GM12878 (cell line): Measurements from ENCODE around the gene PKD1.

Experiments
- JUNB ChIP-seq: IDR thresholded peaks from 2 replicates; pipeline ENCODE4 v1.6.1; 2016; ENCODE audit warnings: antibody characterized with exemption, mild to moderate bottlenecking
- RFX5 ChIP-seq: IDR thresholded peaks from 2 replicates; pipeline ENCODE4 v1.6.1; 2011; ENCODE audit warnings: low read depth, low read length, improper control_type of control experiment
- TAF1 ChIP-seq: IDR thresholded peaks from 2 replicates; pipeline ENCODE4 v1.6.1; 2011; ENCODE audit warnings: mild to moderate bottlenecking, low read depth, low read length, borderline replicate concordance
- ZSCAN29 ChIP-seq: fragments of 450-650 bp; IDR thresholded peaks from 2 replicates; pipeline ENCODE4 v1.6.1; 2017; ENCODE audit warnings: mild to moderate bottlenecking, moderate library complexity

- TF ChIP-seq ZSCAN29 (no peak), TAF1 (no peak), RFX5 (no peak), JUNB (no peak)
Measured at GRCh38 chr16:2173916-2174315, 38.2 kb upstream of the PKD1 start.
